Measurements from ENCODE around the gene ITGAX.

- TF ChIP-seq POLR2A (IDR thresholded peaks at IDR 0.05; ENCODE audit: low read depth, low read length) (no peak), POLR2AphosphoS5 (IDR thresholded peaks at IDR 0.05; ENCODE audit: low read depth, low read length) (no peak), TAF1 (IDR thresholded peaks at IDR 0.05; ENCODE audit: borderline replicate concordance, low read depth, low read length) (no peak)
Observed at GRCh38 chr16:31420037-31420436, 65.1 kb downstream of the ITGAX start.

Data from GM12892 (cell line).